Retinal pigment epithelial cell (primary cell): ENCODE results near the gene PDE6B.

Experiments
- DNase-seq: peaks from one replicate; pipeline ENCODE4 v3.0.0-alpha.2; 2010; ENCODE audit warnings: low read depth
- H3K4me3 ChIP-seq: 2 replicates; pipeline ENCODE4 v1.5.1; 2011; ENCODE audit warnings: mild to moderate bottlenecking, low read length, control low read depth, moderate library complexity
- CTCF ChIP-seq: conservative IDR thresholded peaks from 2 replicates; pipeline ENCODE4 v1.5.1; 2011; ENCODE audit warnings: low read depth, low read length, control low read depth, inconsistent platforms

The PDE6B gene

DNA sequence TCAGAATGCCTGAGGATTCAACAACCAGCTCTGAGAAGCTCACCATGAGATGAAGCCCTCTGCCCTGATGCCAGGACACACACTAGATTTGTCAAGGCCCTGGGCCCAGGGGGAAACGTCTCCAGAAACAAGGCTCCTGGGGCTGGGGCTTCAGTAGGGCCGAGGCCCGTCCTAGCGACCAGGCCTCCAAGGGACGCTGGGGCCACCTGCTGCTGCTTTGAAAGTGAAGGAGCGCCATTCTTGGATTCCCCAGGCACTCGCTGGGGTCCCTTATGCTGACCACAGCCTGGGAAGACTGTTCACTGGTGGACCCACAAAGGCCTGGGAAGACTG lies 23.9 kb downstream of the PDE6B start:
- H3K4me3 ChIP-seq, result no peak overlapping the region
- no peak for TF ChIP-seq CTCF
- DNase-seq, result no peak

DNA sequence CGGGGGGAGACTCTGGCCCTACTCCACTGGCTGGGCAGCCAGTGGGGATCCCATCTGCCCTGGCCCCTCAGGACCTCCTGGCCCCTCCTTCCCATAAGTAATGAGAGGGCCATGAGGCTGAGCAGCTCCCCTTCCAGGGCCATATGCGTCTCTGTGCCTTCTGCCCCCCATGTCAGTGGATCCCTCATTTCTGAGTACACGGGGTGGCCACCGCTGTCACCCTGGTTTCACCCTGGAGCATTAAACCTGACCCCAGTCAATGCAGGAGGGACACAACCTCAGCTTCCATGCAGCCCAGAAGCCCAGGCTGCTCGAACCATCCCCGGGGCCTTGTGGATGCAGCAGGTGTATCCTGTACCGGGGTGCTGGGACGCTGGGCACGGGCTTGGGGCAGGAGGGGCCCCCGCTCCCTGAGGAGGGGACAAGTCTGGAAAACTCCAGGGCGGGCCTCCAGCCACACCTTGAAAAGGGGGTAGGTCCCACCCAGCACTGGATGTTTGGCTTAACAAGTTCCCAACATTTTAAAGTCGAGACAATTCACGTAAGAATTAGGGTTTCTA lies 24.5 kb downstream of the PDE6B start:
- no peak for DNase-seq
- no peak overlapping the region for H3K4me3 ChIP-seq
- no peak for TF ChIP-seq CTCF

GRCh38 chr4:650461-650860 lies 25.1 kb downstream of the PDE6B start:
- TF ChIP-seq CTCF, result no peak
- no peak for DNase-seq
- no peak overlapping the region for H3K4me3 ChIP-seq

DNA sequence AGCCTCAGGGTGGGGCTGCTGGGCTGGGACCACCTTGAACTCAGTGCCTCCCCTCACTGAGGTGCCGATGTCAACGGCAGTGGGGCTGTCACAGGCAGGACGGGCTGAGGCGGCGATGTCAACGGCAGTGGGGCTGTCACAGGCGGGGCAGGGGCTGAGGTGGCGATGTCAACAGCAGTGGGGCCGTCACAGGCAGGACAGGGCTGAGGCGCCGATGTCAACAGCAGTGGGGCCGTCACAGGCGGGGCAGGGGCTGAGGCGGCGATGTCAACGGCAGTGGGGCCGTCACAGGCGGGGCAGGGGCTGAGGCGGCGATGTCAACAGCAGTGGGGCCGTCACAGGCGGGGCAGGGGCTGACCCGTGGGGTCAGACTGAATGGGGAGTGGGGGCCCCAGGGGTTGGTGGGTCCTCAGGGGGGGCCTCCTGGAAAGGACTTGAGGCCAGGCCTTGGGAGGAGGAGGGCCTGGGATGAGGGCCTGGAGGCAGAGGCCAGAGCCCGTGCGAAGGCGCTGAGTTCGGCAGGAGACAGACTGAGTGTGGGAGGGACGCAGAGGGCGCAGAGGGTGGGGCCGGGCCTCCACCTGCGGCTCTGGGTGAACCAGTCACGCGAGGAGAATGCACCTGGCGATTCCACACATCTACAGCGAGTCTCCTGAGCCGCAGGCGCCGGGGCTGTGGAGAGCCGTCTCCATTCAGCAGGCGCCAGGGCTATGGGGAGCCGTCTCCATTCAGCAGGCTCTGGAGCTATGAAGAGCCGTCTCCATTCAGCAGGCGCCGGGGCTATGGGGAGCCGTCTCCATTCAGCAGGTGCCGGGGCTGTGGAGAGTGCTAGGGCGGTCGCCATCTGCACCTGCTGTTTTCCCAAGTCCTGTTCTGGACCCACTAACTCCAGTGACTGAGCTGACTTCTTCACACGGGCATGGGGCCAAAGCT lies 25.8 kb downstream of the PDE6B start:
- TF ChIP-seq CTCF, result no peak
- DNase-seq, result no peak
- H3K4me3 ChIP-seq, result no peak overlapping the region

DNA sequence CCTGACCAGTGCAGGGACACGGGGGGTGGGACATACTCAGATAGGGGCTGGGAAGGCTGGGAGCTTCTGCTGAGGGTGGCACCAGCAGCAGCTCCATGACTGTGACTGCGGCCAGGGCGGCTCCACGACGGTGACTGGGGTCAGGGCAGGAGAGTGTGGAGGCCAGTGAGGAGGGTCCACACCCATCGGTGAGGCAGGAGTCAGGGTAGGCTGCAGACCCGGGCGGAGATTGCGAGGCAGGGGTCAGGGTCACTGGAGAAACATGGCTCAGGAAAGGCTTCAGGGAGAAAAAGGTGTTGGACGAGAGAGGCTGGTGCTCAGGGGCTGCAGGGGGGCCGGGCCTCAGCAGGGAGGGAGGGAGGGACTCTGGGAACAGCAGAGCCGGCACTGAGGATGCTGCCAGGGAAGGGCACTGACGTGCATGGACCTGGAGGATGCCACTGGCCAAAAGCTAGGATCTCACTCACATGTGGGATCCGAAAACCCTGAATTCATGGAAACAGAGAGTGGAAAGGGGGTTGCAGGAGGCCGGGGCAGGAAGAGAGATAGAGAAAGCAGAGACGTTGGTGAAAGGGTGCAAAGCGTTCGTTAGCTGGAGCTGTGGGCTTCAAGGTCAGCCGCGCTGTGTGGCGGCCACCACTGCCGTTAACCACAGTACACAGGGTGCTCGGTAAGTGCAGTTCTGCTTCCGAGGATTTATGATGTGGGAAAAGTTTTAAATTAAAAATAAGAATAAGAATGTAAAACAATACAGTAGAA lies 26.7 kb downstream of the PDE6B start:
- DNase-seq, result no peak
- H3K4me3 ChIP-seq, result no peak overlapping the region
- TF ChIP-seq CTCF, result no peak

DNA sequence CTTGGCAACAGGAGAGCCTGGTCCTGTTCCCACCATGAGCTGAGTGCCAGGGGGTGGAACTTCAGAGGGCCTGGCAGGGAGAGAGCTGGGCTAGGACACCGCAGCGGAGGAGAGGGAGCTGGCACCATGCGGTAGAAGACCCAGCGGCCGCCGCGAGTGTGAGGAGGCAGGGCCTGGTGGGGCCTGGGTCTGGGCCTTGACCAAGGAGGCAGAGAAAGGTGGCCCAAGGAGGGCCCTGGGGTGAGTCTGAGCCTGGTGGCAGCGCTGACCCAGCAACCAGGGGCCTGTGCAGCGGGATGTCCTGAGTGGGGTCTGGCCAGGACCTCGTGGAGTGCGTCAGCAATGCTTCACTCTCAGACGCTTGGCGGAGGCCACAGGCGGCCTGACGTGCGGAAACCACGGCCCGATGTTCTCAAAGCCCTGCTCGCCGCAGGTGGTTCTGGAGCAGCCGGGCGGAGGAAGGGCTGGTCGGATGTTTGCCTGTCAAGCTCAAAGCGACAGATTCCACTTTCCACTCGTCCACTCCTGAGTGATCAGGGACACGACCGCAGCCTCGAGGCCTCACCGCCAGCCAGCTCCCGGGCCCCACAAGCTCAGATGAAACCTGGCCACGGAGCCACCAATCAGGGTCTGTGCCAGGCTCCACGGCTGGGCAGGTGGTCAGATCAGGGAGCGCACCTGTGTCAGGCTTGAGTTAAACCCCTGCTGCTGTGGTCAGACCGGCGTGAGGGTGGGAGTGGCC lies 27.9 kb downstream of the PDE6B start:
- no peak for TF ChIP-seq CTCF
- DNase-seq, result no peak
- no peak overlapping the region for H3K4me3 ChIP-seq
